Body of pancreas (tissue), 4 donors: Measurements from ENCODE around the gene TPPP. TPM values are rescaled to one million over a fixed set of nuclear protein-coding genes. Genes with fewer than 3 reads are reported as not detected.

Source experiments
- ATAC-seq: fragments of 150-250 bp; one replicate; pipeline ENCODE4 v1.9.1; 2016
- DNase-seq, 4 donors: peaks; one replicate each; pipeline ENCODE4 v3.0.0-alpha.2; 2019
- H3K27ac ChIP-seq, 4 donors: fragments of 200-600 bp; sonication (generic); 1 replicate in 3 of 4; 2 replicates in 1 of 4; pipeline versions ENCODE4 v1.5.1 to v1.6.1; 2016 to 2019; ENCODE audit warnings: mild to moderate bottlenecking in 1 of 4, mixed read lengths in 1 of 4, moderate library complexity in 1 of 4
- H3K27me3 ChIP-seq, 2 donors: fragments of 200-600 bp; sonication (generic); one replicate each; pipeline ENCODE4 v1.6.0; 2016; ENCODE audit warnings: mild to moderate bottlenecking in 1 of 2
- H3K36me3 ChIP-seq, 2 donors: fragments of 200-600 bp; sonication (generic); replicated peaks in 1 of 2; 2 replicates each; pipeline ENCODE4 v1.5.1; 2016; ENCODE audit warnings: low read depth in 2 of 2; ENCODE audit not compliant: insufficient read depth in 1 of 2
- H3K4me1 ChIP-seq: fragments of 200-600 bp; sonication (generic); one replicate; pipeline ENCODE4 v1.6.0; 2016
- H3K4me3 ChIP-seq, 2 donors: fragments of 200-600 bp; sonication (generic); 1 replicate in 1 of 2; 2 replicates in 1 of 2; pipeline ENCODE4 v1.5.1; 2016 to 2019
- H3K9me3 ChIP-seq, 3 donors: fragments of 200-600 bp; sonication (generic); 1 replicate in 2 of 3; 2 replicates in 1 of 3; pipeline ENCODE4 v1.5.1; 2016
- POLR2A ChIP-seq, 3 donors: fragments of 450-650 bp; IDR thresholded peaks; one replicate each; pipeline ENCODE4 v1.6.1; 2016; ENCODE audit warnings: antibody characterized with exemption in 3 of 3, mild to moderate bottlenecking in 2 of 3
- WGBS, 2 donors: methylation state at CpG; one replicate each; pipeline ENCODE4 v1.1.5; 2017; 5-methylcytosine and 5-hydroxymethylcytosine counted together
- intact Hi-C: fragments of 100-400 bp; cut with DNase I; formaldehyde crosslinking; loops from one replicate; pipeline ENCODE4 v1.15.1; 2023
- total RNA-seq, 2 donors: library from RNA; depleted of rRNA; stranded (reverse); fragments of >200 nt; gene quantifications; one replicate each; pipeline ENCODE4 v1.1.0, GENCODE V29; 2016
- TF ChIP-seq, protein P1 (sequence below), 7 experiments: fragments of 450-650 bp in 4 of 7; fragments of 200-600 bp in 3 of 7; sonication (generic) in 3 of 7; IDR thresholded peaks; one replicate each; pipeline ENCODE4 v1.5.1; 2016 to 2019; ENCODE audit warnings: antibody characterized with exemption in 7 of 7

TPPP gene
- total RNA-seq, 2 donors from 2014 or later, result 2.6 to 5.2 TPM

DNA sequence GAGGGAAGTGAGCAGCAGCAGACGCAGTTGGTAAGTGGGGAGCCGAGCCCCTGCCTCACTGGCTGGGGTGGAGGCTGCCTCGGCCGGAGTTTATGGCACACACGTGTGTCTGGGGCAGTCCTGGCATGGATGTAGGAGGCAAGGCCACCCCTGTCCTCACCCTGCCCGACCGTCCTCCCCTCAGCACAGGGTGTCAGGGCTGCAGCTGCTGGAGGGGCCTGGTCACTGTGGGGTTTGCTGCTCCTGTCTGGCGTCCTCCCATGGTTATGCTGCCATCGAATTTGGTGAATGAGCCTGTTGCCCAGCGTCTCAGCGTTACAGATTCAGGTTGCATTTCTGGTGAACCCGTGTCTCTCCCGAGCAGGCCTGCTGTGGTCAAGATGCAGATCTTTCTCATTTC is 48.6 kb downstream of the TPPP start:
- H3K4me3 ChIP-seq, result no peak overlapping the region
- intact Hi-C loops, result no loop called here
- no peaks in the 10 kb centered on the region for H3K9me3 ChIP-seq
- TF ChIP-seq POLR2A (IDR thresholded peaks at IDR 0.05), result no peak
- TF ChIP-seq, protein P1, sequence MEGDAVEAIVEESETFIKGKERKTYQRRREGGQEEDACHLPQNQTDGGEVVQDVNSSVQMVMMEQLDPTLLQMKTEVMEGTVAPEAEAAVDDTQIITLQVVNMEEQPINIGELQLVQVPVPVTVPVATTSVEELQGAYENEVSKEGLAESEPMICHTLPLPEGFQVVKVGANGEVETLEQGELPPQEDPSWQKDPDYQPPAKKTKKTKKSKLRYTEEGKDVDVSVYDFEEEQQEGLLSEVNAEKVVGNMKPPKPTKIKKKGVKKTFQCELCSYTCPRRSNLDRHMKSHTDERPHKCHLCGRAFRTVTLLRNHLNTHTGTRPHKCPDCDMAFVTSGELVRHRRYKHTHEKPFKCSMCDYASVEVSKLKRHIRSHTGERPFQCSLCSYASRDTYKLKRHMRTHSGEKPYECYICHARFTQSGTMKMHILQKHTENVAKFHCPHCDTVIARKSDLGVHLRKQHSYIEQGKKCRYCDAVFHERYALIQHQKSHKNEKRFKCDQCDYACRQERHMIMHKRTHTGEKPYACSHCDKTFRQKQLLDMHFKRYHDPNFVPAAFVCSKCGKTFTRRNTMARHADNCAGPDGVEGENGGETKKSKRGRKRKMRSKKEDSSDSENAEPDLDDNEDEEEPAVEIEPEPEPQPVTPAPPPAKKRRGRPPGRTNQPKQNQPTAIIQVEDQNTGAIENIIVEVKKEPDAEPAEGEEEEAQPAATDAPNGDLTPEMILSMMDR (IDR thresholded peaks at IDR 0.05), result no peak
- DNase-seq (no peak), ATAC-seq (no peak)
- H3K27me3 ChIP-seq, result no peaks in the 10 kb centered on the region
- WGBS, 2 donors, result 84 to 90% methylated on average over 13 of the region's 13 CpGs
- H3K4me1 ChIP-seq, result no peaks in the 10 kb centered on the region
- no peaks in the 10 kb centered on the region for H3K36me3 ChIP-seq
- no peak overlapping the region for H3K27ac ChIP-seq

DNA sequence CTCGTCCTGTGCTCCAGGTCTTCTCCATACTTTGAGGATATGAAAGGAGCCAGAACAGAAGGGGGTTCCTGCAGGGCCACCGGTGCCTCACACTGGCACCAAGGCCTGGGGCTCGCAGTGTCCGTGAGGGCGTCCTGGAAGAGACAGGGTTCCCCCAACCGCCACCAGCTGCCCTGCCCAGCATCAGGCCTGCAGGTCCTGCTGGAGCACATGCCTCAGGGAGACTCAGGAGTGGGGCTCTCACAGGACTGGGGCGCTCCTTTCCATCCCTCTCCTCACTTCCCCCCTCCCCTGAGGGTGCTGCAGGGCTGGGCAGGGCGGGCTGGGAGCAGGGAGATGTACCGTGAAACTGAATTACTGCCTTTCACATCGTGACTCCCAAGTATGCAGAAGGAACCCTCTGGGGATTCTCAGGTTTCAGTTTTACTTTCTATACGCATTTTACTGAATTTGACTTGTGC is 49.3 kb downstream of the TPPP start:
- H3K27ac ChIP-seq, result no peak overlapping the region
- no peak for DNase-seq
- TF ChIP-seq, protein P1 (IDR thresholded peaks at IDR 0.05), result no peak
- TF ChIP-seq POLR2A (IDR thresholded peaks at IDR 0.05), result no peak
- WGBS, 2 donors, result 90% methylated on average over 8 to 10 of the region's 11 CpGs
- intact Hi-C loops, result no loop called here
- no peaks in the 10 kb centered on the region for H3K27me3 ChIP-seq
- no peak overlapping the region for H3K4me3 ChIP-seq
- no peaks in the 10 kb centered on the region for H3K36me3 ChIP-seq
- ATAC-seq, result no peak
- H3K4me1 ChIP-seq, result no peaks in the 10 kb centered on the region
- H3K9me3 ChIP-seq, result no peaks in the 10 kb centered on the region

DNA sequence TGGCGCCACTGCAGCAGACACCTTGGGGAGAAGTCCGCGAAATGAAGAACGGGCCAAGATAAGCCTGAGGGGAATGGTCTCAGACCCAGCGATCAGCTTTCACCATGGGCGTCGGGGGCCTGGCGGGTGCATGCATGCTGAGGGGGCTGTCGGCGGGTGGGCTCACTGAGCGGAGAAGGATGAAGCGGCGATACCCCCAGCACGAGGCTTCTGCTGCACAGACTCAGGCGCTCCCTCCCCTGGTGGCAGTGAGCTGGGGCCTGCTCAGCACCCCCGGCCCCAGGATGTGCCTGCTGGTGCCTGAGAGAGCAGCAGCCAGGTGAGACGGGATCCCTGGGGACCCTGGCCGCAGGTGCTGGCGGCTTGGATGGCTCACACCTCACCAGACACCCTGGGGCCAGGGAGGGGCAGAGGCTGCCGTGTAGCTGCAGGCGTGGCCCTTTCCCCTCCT is 49.8 kb downstream of the TPPP start:
- no peaks in the 10 kb centered on the region for H3K27me3 ChIP-seq
- no peak for TF ChIP-seq POLR2A (IDR thresholded peaks at IDR 0.05)
- TF ChIP-seq, protein P1 (IDR thresholded peaks at IDR 0.05), result no peak
- intact Hi-C loops, result no loop called here
- no peak overlapping the region for H3K27ac ChIP-seq
- H3K4me1 ChIP-seq, result no peaks in the 10 kb centered on the region
- H3K9me3 ChIP-seq, result no peaks in the 10 kb centered on the region
- no peaks in the 10 kb centered on the region for H3K36me3 ChIP-seq
- WGBS, 2 donors, result 91 to 93% methylated on average over 18 to 19 of the region's 21 CpGs
- ATAC-seq, result no peak
- no peak for DNase-seq
- no peak overlapping the region for H3K4me3 ChIP-seq

DNA sequence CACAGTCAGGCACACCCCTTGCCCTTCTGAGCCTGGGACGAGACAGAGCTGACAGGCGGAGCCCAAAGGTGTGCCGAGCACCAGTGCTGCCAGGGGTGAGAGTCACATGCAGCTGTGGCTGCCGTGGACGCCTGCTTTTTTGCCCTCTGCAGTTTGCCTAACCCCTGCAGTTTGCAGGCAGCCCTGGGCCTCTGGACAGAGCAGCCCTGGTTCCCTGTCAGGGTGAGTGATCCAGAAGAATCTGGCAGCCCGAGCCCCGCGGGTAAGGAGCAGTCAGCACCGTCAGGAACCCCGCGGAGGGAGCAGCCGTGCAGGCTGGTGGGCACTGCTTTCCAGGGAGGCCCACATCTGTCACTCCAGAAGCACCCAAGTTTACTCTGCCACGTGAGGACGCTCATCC is 50.7 kb downstream of the TPPP start:
- no peak for ATAC-seq
- H3K4me1 ChIP-seq, result no peaks in the 10 kb centered on the region
- H3K9me3 ChIP-seq, result no peaks in the 10 kb centered on the region
- intact Hi-C loops, result no loop called here
- H3K27me3 ChIP-seq, result no peaks in the 10 kb centered on the region
- no peak overlapping the region for H3K4me3 ChIP-seq
- no peak overlapping the region for H3K27ac ChIP-seq
- TF ChIP-seq, protein P1 (IDR thresholded peaks at IDR 0.05), result no peak
- TF ChIP-seq POLR2A (IDR thresholded peaks at IDR 0.05), result no peak
- peaks cover 0 to 3% of the 10 kb centered on the region in 2 donors for H3K36me3 ChIP-seq
- WGBS, 2 donors, result 90 to 96% methylated on average over 2 to 12 of the region's 14 CpGs
- no peak for DNase-seq

DNA sequence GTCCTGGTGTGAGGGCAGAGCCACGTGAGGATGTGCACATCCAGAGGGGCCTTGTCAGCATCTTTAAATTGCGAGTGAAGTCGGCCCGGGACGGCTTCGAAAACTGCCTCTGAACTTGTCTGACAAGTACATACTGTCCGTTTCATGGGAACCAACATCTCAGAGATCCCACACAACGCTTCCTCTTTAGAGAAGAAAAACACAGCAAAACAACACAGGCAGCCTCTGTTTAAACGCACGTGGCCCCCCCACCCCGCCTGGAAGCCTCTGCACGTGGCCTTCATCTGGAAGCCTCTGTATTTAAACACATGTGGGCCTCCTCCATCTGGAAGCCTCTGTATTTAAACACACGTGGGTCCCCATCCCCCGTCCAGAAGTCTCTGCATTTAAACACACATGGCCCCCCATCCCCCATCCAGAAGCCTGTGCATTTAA is 51.8 kb downstream of the TPPP start:
- ATAC-seq (no peak), DNase-seq (no peak)
- peaks cover 0 to 3% of the 10 kb centered on the region in 2 donors for H3K36me3 ChIP-seq
- no peak overlapping the region for H3K27ac ChIP-seq
- no peak overlapping the region for H3K4me3 ChIP-seq
- no peaks in the 10 kb centered on the region for H3K9me3 ChIP-seq
- intact Hi-C loops, result no loop called here
- H3K27me3 ChIP-seq, result no peaks in the 10 kb centered on the region
- no peaks in the 10 kb centered on the region for H3K4me1 ChIP-seq
- 87 to 93% methylated on average over 14 of the region's 14 CpGs for WGBS, 2 donors
- TF ChIP-seq, protein P1 (IDR thresholded peaks at IDR 0.05), result no peak
- TF ChIP-seq POLR2A (IDR thresholded peaks at IDR 0.05), result no peak
